ENCODE results near the gene PNMA1. TPM values are rescaled to one million over a fixed set of nuclear protein-coding genes. Genes with fewer than 3 reads are reported as not detected.

Gene PNMA1
- polyA plus RNA-seq, 1 donor from 2014 or later, result 205 TPM

DNA sequence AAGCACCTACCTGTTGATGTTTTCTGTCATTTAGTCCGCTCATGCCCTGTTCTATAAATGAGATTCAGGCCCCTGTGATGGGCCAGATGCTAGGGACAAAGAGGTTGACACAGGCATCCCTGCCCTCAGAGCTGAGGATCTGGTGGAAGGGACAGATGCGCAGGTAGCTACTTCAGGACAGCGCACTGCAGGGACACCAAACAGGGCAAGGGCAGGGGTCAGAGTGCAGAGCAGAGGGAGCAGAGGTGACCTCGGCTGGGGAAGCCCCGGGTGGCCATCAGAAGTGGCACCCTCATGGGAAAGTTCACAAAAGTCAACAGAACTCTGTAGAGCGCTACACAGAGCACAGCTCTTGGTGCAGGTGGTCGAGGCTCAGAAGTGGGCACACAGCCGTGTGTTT lies 5.6 kb upstream of the PNMA1 start:
- Histone ChIP-seq H3F3A (ENCODE audit: insufficient read depth, low read length, poor library complexity, severe bottlenecking) (no peaks in the 10 kb centered on the region), H3K27ac (ENCODE audit: low read length) (peak overlapping the region; percentile 85), H4K20me1 (ENCODE audit: insufficient read depth) (no peaks in the 10 kb centered on the region), H3K9me2 (ENCODE audit: insufficient read depth, low read length) (no peaks in the 10 kb centered on the region), H3K4me2 (ENCODE audit: low read length) (no peak overlapping the region), H3K27me3 (ENCODE audit: insufficient read depth, low read depth, low read length) (no peaks in the 10 kb centered on the region), H3K9me3 (ENCODE audit: low read length) (no peaks in the 10 kb centered on the region), H3K36me3 (ENCODE audit: insufficient read depth, low read length) (no peaks in the 10 kb centered on the region), H3K4me3 (ENCODE audit: low read length) (no peak overlapping the region), H3K79me2 (replicated peaks; ENCODE audit: insufficient read depth, low read length) (peaks cover 29% of the 10 kb centered on the region), H3K9ac (ENCODE audit: low read length) (peak overlapping the region; percentile 95), H2AFZ (ENCODE audit: low read depth, low read length) (no peak overlapping the region)
- TF ChIP-seq POLR2AphosphoS5 (IDR thresholded peaks at IDR 0.05), result no peak
- TF ChIP-seq, protein P1, sequence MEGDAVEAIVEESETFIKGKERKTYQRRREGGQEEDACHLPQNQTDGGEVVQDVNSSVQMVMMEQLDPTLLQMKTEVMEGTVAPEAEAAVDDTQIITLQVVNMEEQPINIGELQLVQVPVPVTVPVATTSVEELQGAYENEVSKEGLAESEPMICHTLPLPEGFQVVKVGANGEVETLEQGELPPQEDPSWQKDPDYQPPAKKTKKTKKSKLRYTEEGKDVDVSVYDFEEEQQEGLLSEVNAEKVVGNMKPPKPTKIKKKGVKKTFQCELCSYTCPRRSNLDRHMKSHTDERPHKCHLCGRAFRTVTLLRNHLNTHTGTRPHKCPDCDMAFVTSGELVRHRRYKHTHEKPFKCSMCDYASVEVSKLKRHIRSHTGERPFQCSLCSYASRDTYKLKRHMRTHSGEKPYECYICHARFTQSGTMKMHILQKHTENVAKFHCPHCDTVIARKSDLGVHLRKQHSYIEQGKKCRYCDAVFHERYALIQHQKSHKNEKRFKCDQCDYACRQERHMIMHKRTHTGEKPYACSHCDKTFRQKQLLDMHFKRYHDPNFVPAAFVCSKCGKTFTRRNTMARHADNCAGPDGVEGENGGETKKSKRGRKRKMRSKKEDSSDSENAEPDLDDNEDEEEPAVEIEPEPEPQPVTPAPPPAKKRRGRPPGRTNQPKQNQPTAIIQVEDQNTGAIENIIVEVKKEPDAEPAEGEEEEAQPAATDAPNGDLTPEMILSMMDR (IDR thresholded peaks at IDR 0.05; ENCODE audit: poor library complexity, severe bottlenecking), result no peak
- TF ChIP-seq EP300 (conservative IDR thresholded peaks at IDR 0.05; ENCODE audit: poor library complexity, severe bottlenecking), result no peak
- TF ChIP-seq RAD21 (conservative IDR thresholded peaks at IDR 0.05), result no peak

DNA sequence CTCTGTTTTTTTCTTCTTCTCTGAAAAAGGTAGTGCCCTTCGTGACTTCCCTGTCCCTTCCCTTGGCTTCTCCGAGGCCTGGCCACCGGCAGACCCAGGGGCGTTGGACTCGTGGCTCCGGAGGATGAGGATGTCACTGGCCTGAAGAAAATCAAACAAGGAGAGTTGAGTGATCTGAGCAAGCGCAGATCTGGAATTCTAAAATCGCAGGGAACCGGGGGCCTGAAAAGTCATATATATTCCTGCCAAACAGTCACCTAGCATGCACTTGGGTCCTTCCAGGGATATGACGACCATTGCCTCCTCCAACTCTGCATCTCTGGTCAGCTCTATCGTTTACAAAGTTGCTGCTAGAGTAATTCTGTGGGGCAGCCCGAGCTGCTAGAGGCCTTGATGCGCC lies 5.2 kb upstream of the PNMA1 start:
- peak overlapping the region; percentile 85 for H3K27ac ChIP-seq (ENCODE audit: low read length)

More for the DNA sequence above, 5.2 kb upstream of the PNMA1 start:
- Histone ChIP-seq H3K36me3 (ENCODE audit: insufficient read depth, low read length) (no peaks in the 10 kb centered on the region), H3K9ac (ENCODE audit: low read length) (peak overlapping the region; percentile 95), H3K4me3 (ENCODE audit: low read length) (peak overlapping the region; percentile 84), H3K4me2 (ENCODE audit: low read length) (no peak overlapping the region), H3K9me3 (ENCODE audit: low read length) (no peaks in the 10 kb centered on the region), H3K9me2 (ENCODE audit: insufficient read depth, low read length) (no peaks in the 10 kb centered on the region), H3K27me3 (ENCODE audit: insufficient read depth, low read depth, low read length) (no peaks in the 10 kb centered on the region), H4K20me1 (ENCODE audit: insufficient read depth) (no peaks in the 10 kb centered on the region), H3F3A (ENCODE audit: insufficient read depth, low read length, poor library complexity, severe bottlenecking) (no peaks in the 10 kb centered on the region), H3K79me2 (replicated peaks; ENCODE audit: insufficient read depth, low read length) (peaks cover 29% of the 10 kb centered on the region), H2AFZ (ENCODE audit: low read depth, low read length) (peak overlapping the region; percentile 33)
- TF ChIP-seq SMC3 (conservative IDR thresholded peaks at IDR 0.05; ENCODE audit: poor library complexity) (no peak), EP300 (conservative IDR thresholded peaks at IDR 0.05; ENCODE audit: poor library complexity, severe bottlenecking) (no peak), RAD21 (conservative IDR thresholded peaks at IDR 0.05) (no peak), EZH2 (IDR thresholded peaks at IDR 0.05; ENCODE audit: borderline replicate concordance, insufficient read depth, low read length, poor library complexity, severe bottlenecking) (no peak), MXI1 (conservative IDR thresholded peaks at IDR 0.05; ENCODE audit: poor library complexity, severe bottlenecking) (no peak), TAF1 (IDR thresholded peaks at IDR 0.05; ENCODE audit: low read depth) (no peak), POLR2AphosphoS5 (IDR thresholded peaks at IDR 0.05) (no peak)
- TF ChIP-seq, protein P1 (IDR thresholded peaks at IDR 0.05; ENCODE audit: poor library complexity, severe bottlenecking), result no peak
- TF ChIP-seq, protein P2, sequence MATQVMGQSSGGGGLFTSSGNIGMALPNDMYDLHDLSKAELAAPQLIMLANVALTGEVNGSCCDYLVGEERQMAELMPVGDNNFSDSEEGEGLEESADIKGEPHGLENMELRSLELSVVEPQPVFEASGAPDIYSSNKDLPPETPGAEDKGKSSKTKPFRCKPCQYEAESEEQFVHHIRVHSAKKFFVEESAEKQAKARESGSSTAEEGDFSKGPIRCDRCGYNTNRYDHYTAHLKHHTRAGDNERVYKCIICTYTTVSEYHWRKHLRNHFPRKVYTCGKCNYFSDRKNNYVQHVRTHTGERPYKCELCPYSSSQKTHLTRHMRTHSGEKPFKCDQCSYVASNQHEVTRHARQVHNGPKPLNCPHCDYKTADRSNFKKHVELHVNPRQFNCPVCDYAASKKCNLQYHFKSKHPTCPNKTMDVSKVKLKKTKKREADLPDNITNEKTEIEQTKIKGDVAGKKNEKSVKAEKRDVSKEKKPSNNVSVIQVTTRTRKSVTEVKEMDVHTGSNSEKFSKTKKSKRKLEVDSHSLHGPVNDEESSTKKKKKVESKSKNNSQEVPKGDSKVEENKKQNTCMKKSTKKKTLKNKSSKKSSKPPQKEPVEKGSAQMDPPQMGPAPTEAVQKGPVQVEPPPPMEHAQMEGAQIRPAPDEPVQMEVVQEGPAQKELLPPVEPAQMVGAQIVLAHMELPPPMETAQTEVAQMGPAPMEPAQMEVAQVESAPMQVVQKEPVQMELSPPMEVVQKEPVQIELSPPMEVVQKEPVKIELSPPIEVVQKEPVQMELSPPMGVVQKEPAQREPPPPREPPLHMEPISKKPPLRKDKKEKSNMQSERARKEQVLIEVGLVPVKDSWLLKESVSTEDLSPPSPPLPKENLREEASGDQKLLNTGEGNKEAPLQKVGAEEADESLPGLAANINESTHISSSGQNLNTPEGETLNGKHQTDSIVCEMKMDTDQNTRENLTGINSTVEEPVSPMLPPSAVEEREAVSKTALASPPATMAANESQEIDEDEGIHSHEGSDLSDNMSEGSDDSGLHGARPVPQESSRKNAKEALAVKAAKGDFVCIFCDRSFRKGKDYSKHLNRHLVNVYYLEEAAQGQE (IDR thresholded peaks at IDR 0.05; ENCODE audit: borderline replicate concordance), result no peak
